ENCODE data around the gene ASMTL. TPM values are rescaled to one million over a fixed set of nuclear protein-coding genes. Genes with fewer than 3 reads are reported as not detected.
"Not testable (repeated sequence)": the region's sequence is repeated elsewhere in the genome, so short reads cannot be mapped to it uniquely, and the experiment has no call there.

The ASMTL gene
- total RNA-seq, 2 experiments from 2014 or later, result 27.1 to 29.6 TPM

- ChIA-PET CTCF (no interaction called here), POLR2A (no interaction called here)
Observed at GRCh38 chrX:1462110-1462509, 9.4 kb upstream of the ASMTL start.

GRCh38 chrX:1455948-1456280 is 3.2 kb upstream of the ASMTL start:
- ChIA-PET POLR2A (no interaction called here), CTCF (no interaction called here)

- POLR2A ChIA-PET, result no interaction called here
- CTCF ChIA-PET, result no interaction called here
Observed at GRCh38 chrX:1453951-1454785, 1.5 kb upstream of the ASMTL start.

- CTCF ChIA-PET, result no interaction called here
- POLR2A ChIA-PET, result no interaction called here
Observed at GRCh38 chrX:1453395-1453783, 680 bp upstream of the ASMTL start.

- CTCF ChIA-PET, result no interaction called here
- POLR2A ChIA-PET, result no interaction called here
Observed at GRCh38 chrX:1451661-1452515, 821 bp downstream of the ASMTL start.

- CTCF ChIA-PET, result no interaction called here
- POLR2A ChIA-PET, result no interaction called here
Observed at GRCh38 chrX:1451251-1451660, 1.5 kb downstream of the ASMTL start.

GRCh38 chrX:1450361-1451161 is 2.1 kb downstream of the ASMTL start:
- ChIA-PET POLR2A (no interaction called here), CTCF (no interaction called here)

- ChIA-PET CTCF (no interaction called here), POLR2A (no interaction called here)
Observed at GRCh38 chrX:1449823-1450149, 2.9 kb downstream of the ASMTL start.

- CTCF ChIA-PET, result no interaction called here
- POLR2A ChIA-PET, result no interaction called here
Observed at GRCh38 chrX:1449036-1449822, 3.5 kb downstream of the ASMTL start.

GRCh38 chrX:1448573-1449001 is 4.1 kb downstream of the ASMTL start:
- CTCF ChIA-PET, POLR2A ChIA-PET: not testable (repeated sequence)

- POLR2A ChIA-PET, CTCF ChIA-PET: not testable (repeated sequence)
Observed at GRCh38 chrX:1447969-1448572, 4.6 kb downstream of the ASMTL start.

GRCh38 chrX:1446984-1447968 is 5.4 kb downstream of the ASMTL start:
- POLR2A ChIA-PET, CTCF ChIA-PET: not testable (repeated sequence)

GRCh38 chrX:1444561-1445500 is 7.9 kb downstream of the ASMTL start:
- POLR2A ChIA-PET, result no interaction called here

GRCh38 chrX:1443496-1444075 is 9.1 kb downstream of the ASMTL start:
- CTCF ChIA-PET, result no interaction called here
- POLR2A ChIA-PET, result no interaction called here

More at GRCh38 chrX:1444561-1445500, 7.9 kb downstream of the ASMTL start:
- CTCF ChIA-PET, result no interaction called here

- POLR2A ChIA-PET, result no interaction called here
- CTCF ChIA-PET, result no interaction called here
Observed at GRCh38 chrX:1442724-1443367, 9.9 kb downstream of the ASMTL start.

- ChIA-PET POLR2A (no interaction called here), CTCF (no interaction called here)
Observed at GRCh38 chrX:1442016-1442665, 10.6 kb downstream of the ASMTL start.

Data from activated CD8-positive, alpha-beta memory T cell treated with anti-CD3 and anti-CD28 coated beads for 36 hours (primary cell).